RWPE2 (cell line): ENCODE results near the gene SLFN12L.
A peak's percentile ranks its signal among the peaks of the same experiment; 100 is the strongest.

ENCODE experiments used
- ATAC-seq: fragments of 200-7000 bp; cut with Tn5 transposase; 3 replicates; pipeline ENCODE4 v1.9.1; 2021; ENCODE audit warnings: low read depth
- DNase-seq: peaks from one replicate; pipeline ENCODE4 v3.0.0-alpha.2; 2020; ENCODE audit warnings: low spot score
- H3K27ac ChIP-seq: fragments of 450-650 bp; 2 replicates; pipeline ENCODE4 v1.5.1; 2017; ENCODE audit warnings: mild to moderate bottlenecking; ENCODE audit not compliant: poor library complexity, severe bottlenecking
- H3K27me3 ChIP-seq: fragments of 250-450 bp; sonication (Bioruptor Pico); 2 replicates; pipeline ENCODE4 v1.5.1; 2021; ENCODE audit warnings: mild to moderate bottlenecking, moderate library complexity; ENCODE audit not compliant: insufficient read depth, poor library complexity, severe bottlenecking
- H3K36me3 ChIP-seq: fragments of 250-450 bp; sonication (Bioruptor Pico); 2 replicates; pipeline ENCODE4 v1.5.1; 2020; ENCODE audit warnings: low read depth, mild to moderate bottlenecking, moderate library complexity
- H3K4me1 ChIP-seq: fragments of 250-450 bp; sonication (Bioruptor Pico); 2 replicates; pipeline ENCODE4 v1.5.1; 2021; ENCODE audit warnings: mild to moderate bottlenecking, moderate library complexity; ENCODE audit not compliant: insufficient read depth, poor library complexity, severe bottlenecking
- H3K4me3 ChIP-seq: fragments of 250-450 bp; sonication (Bioruptor Pico); 2 replicates; pipeline ENCODE4 v1.5.1; 2021; ENCODE audit warnings: mild to moderate bottlenecking, moderate library complexity; ENCODE audit not compliant: severe bottlenecking
- H3K9me3 ChIP-seq: fragments of 250-450 bp; sonication (Bioruptor Pico); 2 replicates; pipeline ENCODE4 v1.5.1; 2021; ENCODE audit warnings: mild to moderate bottlenecking, moderate library complexity; ENCODE audit not compliant: severe bottlenecking
- TF ChIP-seq, protein P1 (sequence below): fragments of 450-650 bp; IDR thresholded peaks from one replicate; pipeline ENCODE4 v1.5.1; 2017; ENCODE audit warnings: mild to moderate bottlenecking, moderate library complexity; ENCODE audit not compliant: poor library complexity, severe bottlenecking

SLFN12L gene

DNA sequence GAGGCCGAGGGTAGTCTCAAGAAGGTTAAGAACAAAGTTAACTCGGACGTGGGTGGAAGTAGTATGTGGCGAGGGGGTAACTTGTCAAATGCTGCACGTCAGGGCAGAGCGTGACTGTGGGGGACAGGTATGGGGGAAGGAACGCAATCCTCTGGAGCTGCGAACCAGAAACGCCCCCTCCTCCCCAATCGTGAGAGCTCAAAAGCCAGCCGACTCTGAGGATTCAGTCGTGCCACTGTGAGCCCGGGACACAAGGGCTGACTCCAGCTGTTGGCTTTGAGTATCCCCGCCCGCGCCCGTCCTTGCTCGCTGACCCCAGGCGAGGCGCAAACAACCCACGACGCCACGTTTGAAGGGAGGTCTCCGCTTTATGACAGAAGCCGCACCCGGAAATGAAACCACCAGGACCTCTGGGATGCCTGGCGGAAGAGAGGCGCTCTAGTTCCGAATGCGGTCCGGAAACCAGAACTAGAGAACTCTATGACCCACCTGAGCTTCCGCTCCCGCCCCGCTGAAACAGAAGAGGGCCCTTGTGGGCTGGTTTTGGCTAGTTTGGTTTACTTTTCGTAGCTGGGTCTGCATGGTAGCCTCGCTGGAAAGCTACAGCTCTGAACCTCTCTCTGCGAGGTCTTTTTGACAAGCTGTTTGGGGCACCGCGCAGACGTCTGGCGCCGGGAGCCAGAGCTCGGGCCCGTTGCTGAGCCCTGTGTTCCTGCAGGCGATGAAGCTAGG is 40.9 kb upstream of the SLFN12L start, which contains the start of gene PEX12:
PEX12 (minus strand) TSS at position 375 of the 732 bp plus-strand sequence. CDS start 550 bp downstream, outside the sequence.
- Histone ChIP-seq H3K9me3 (no peaks in the 10 kb centered on the region), H3K4me3 (peak within 1 kb of the TSS; percentile 67), H3K36me3 (peaks cover 27% of the 10 kb centered on the region), H3K27ac (peak within 1 kb of the TSS; percentile 55), H3K27me3 (no peaks in the 10 kb centered on the region), H3K4me1 (no peaks in the 10 kb centered on the region)
- TF ChIP-seq, protein P1, sequence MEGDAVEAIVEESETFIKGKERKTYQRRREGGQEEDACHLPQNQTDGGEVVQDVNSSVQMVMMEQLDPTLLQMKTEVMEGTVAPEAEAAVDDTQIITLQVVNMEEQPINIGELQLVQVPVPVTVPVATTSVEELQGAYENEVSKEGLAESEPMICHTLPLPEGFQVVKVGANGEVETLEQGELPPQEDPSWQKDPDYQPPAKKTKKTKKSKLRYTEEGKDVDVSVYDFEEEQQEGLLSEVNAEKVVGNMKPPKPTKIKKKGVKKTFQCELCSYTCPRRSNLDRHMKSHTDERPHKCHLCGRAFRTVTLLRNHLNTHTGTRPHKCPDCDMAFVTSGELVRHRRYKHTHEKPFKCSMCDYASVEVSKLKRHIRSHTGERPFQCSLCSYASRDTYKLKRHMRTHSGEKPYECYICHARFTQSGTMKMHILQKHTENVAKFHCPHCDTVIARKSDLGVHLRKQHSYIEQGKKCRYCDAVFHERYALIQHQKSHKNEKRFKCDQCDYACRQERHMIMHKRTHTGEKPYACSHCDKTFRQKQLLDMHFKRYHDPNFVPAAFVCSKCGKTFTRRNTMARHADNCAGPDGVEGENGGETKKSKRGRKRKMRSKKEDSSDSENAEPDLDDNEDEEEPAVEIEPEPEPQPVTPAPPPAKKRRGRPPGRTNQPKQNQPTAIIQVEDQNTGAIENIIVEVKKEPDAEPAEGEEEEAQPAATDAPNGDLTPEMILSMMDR, result no peak
- ATAC-seq (peak; percentile 96), DNase-seq (peak; percentile 79)

DNA sequence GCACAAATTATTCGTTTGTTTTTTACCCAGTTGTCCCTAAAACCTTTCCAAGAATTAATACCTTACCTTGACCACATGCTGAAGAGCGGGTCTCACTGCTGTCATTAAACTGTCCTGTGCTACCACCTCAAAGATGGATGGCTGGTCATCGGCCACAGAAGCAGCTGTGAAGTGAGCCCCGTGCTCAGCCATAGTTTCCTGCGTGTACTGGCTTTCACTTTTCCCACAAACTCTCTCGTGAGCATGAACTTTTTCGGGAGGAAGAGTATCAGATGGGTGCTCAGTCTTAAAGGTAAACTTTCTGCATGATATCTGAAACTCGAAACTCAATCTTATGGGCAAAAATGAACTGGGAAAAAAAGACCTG is 40.3 kb upstream of the SLFN12L start:
- no peak for DNase-seq

DNA sequence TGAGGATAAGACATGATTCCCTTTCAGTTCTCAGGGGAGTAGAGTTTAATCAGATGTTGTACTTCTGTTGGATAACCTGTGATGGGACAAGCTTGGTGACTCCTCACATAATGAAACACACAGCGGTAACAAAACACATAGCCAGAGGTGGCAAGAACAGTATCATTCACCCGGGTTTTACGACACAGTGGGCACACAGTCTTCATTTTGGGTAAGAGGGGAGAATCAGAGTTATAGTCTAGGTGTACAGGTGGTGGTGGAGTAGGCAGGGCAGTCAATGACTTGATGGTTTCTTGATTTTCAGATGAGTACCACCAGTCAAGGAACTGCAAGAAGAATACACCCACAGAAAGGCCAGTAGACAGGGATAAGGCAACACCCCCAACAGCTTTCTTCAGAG is 38.3 kb upstream of the SLFN12L start:
- Histone ChIP-seq H3K9me3 (no peaks in the 10 kb centered on the region), H3K27ac (no peak overlapping the region), H3K4me3 (no peak overlapping the region), H3K27me3 (no peaks in the 10 kb centered on the region), H3K36me3 (peaks cover 27% of the 10 kb centered on the region), H3K4me1 (no peaks in the 10 kb centered on the region)
- DNase-seq (no peak), ATAC-seq (no peak)
- TF ChIP-seq, protein P1, result no peak

More for the DNA sequence above, 40.3 kb upstream of the SLFN12L start:
- TF ChIP-seq, protein P1, result no peak
- peak overlapping the region; percentile 55 for H3K27ac ChIP-seq
- H3K36me3 ChIP-seq, result peaks cover 27% of the 10 kb centered on the region
- H3K9me3 ChIP-seq, result no peaks in the 10 kb centered on the region
- no peak for ATAC-seq
- no peaks in the 10 kb centered on the region for H3K27me3 ChIP-seq
- H3K4me1 ChIP-seq, result no peaks in the 10 kb centered on the region
- H3K4me3 ChIP-seq, result peak overlapping the region; percentile 67

DNA sequence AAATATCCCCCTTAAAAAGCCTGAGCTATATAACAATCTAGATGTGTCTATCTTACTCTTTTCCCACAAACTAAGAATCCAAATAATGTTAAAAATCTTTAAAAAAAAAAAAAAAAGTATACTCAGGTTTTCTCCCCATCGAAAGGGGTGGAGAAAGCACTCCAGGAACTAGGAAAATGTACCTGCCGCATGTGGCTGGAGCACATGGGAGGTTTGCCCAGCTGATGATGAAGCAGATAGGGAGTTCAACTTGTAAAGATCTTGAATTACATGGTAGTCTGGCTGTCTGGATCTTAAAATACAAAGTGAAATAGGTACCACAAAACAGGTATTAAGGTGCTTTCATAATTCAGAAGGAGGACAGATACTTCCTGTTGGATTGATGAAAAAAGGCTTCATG is 31.9 kb upstream of the SLFN12L start:
- ATAC-seq (no peak), DNase-seq (no peak)
- TF ChIP-seq, protein P1, result no peak
- no peaks in the 10 kb centered on the region for H3K9me3 ChIP-seq
- H3K27me3 ChIP-seq, result no peaks in the 10 kb centered on the region
- peaks cover 22% of the 10 kb centered on the region for H3K36me3 ChIP-seq
- H3K27ac ChIP-seq, result peak overlapping the region; percentile 59
- peak overlapping the region; percentile 74 for H3K4me3 ChIP-seq
- peaks cover 5% of the 10 kb centered on the region for H3K4me1 ChIP-seq

DNA sequence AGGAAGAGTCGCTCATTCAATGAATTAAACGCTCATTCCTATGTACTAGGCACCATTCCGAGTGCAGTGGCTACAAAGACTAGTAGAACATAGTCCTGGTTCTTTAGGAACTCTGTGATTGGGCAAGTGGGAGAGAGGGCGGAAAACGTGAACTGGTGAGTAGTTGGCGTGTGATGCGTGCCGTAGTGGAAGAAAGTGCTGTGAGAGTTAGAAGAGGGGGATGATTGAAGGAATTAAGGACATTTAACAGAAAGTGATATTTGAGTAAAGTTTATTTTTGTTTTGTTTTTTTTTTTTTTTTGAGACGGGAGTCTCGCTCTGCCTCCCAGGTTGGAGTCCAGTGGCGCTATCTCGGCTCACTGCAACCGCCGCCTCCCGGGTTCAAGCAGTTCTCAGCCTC is 31.1 kb upstream of the SLFN12L start:
- H3K9me3 ChIP-seq, result no peaks in the 10 kb centered on the region
- H3K4me3 ChIP-seq, result peak overlapping the region; percentile 74
- H3K27ac ChIP-seq, result peak overlapping the region; percentile 59
- TF ChIP-seq, protein P1, result no peak
- no peaks in the 10 kb centered on the region for H3K27me3 ChIP-seq
- no peak for DNase-seq
- H3K4me1 ChIP-seq, result peaks cover 5% of the 10 kb centered on the region
- H3K36me3 ChIP-seq, result peaks cover 13% of the 10 kb centered on the region
- ATAC-seq, result peak; percentile 62
